Activated T-cell treated with anti-CD3 and anti-CD28 coated beads for 48 hours (primary cell): ENCODE data around the gene ESPN.
"Not testable (repeated sequence)": the region's sequence is repeated elsewhere in the genome, so short reads cannot be mapped to it uniquely, and the experiment has no call there.

Experiments used
- DNase-seq: peaks from one replicate; pipeline ENCODE4 v3.0.0-alpha.2; 2020; ENCODE audit warnings: low read depth

ESPN gene

GRCh38 chr1:6424619-6425593 lies at the start of gene ESPN:
Gene ESPN (plus strand): TSS chr1:6424776. CDS start chr1:6424956, 180 bp downstream.
- DNase-seq = no peak

- DNase-seq = no peak
Observed at GRCh38 chr1:6378096-6378746, 46.4 kb upstream of the ESPN start.

GRCh38 chr1:6380037-6380436 lies 44.5 kb upstream of the ESPN start:
- no peak for DNase-seq

- no peak for DNase-seq
Observed at GRCh38 chr1:6384135-6384534, 40.4 kb upstream of the ESPN start.

- DNase-seq = no peak
Observed at GRCh38 chr1:6384962-6385361, 39.6 kb upstream of the ESPN start.

GRCh38 chr1:6385488-6386191 lies 38.9 kb upstream of the ESPN start:
- no peak for DNase-seq

GRCh38 chr1:6386371-6386949 lies 38.1 kb upstream of the ESPN start:
- no peak for DNase-seq

- DNase-seq = no peak
Observed at GRCh38 chr1:6389971-6390370, 34.6 kb upstream of the ESPN start.

- no peak for DNase-seq
Observed at GRCh38 chr1:6391951-6392808, 32.4 kb upstream of the ESPN start.

GRCh38 chr1:6392809-6393399 lies 31.7 kb upstream of the ESPN start:
- DNase-seq = peak; percentile 11

GRCh38 chr1:6393400-6394187 lies 31.0 kb upstream of the ESPN start, which contains the start of gene ACOT7:
Gene ACOT7 (minus strand): TSS chr1:6393767. CDS start chr1:6393399, 368 bp downstream.
- DNase-seq = peak; percentile 90

- not testable (repeated sequence) for DNase-seq
Observed at GRCh38 chr1:6395130-6395529, 29.4 kb upstream of the ESPN start.

- DNase-seq = not testable (repeated sequence)
Observed at GRCh38 chr1:6395781-6396244, 28.8 kb upstream of the ESPN start.

GRCh38 chr1:6396998-6397397 lies 27.6 kb upstream of the ESPN start:
- DNase-seq = no peak

GRCh38 chr1:6397844-6398441 lies 26.6 kb upstream of the ESPN start:
- DNase-seq = no peak

GRCh38 chr1:6399294-6399693 lies 25.3 kb upstream of the ESPN start:
- no peak for DNase-seq

- no peak for DNase-seq
Observed at GRCh38 chr1:6401673-6402072, 22.9 kb upstream of the ESPN start.

GRCh38 chr1:6408023-6408422 lies 16.6 kb upstream of the ESPN start:
- no peak for DNase-seq

- DNase-seq = no peak
Observed at GRCh38 chr1:6409053-6409452, 15.5 kb upstream of the ESPN start.
